Ascending aorta (tissue), 2 donors: ENCODE results near the gene LRIT2. TPM values are rescaled to one million over a fixed set of nuclear protein-coding genes. Genes with fewer than 3 reads are reported as not detected.

Source experiments
- DNase-seq, 2 donors: peaks; one replicate each; pipeline ENCODE4 v3.0.0-alpha.2; 2019; ENCODE audit warnings: low spot score in 2 of 2
- H3K27ac ChIP-seq, 2 donors: fragments of 200-600 bp; sonication (generic); one replicate each; pipeline ENCODE4 v1.5.1; 2016 to 2017; ENCODE audit warnings: mild to moderate bottlenecking in 1 of 2
- H3K27me3 ChIP-seq: fragments of 200-600 bp; sonication (generic); one replicate; pipeline ENCODE4 v1.5.1; 2017
- H3K36me3 ChIP-seq, 2 donors: fragments of 200-600 bp; sonication (generic); one replicate each; pipeline ENCODE4 v1.5.1; 2016
- H3K4me1 ChIP-seq, 2 donors: fragments of 200-600 bp; sonication (generic); one replicate each; pipeline ENCODE4 v1.5.1; 2016 to 2017; ENCODE audit warnings: mild to moderate bottlenecking in 1 of 2
- H3K4me3 ChIP-seq, 2 donors: fragments of 200-600 bp; sonication (generic); one replicate each; pipeline ENCODE4 v1.5.1; 2016 to 2017; ENCODE audit warnings: mild to moderate bottlenecking in 1 of 2
- H3K9me3 ChIP-seq, 2 donors: fragments of 200-600 bp; sonication (generic); one replicate each; pipeline ENCODE4 v1.5.1; 2016
- intact Hi-C: fragments of 100-400 bp; cut with DNase I; formaldehyde crosslinking; loops from one replicate; pipeline ENCODE4 v1.15.1; 2023
- total RNA-seq: library from RNA; depleted of rRNA; stranded (reverse); fragments of >200 nt; gene quantifications from one replicate; pipeline ENCODE4 v1.1.0, GENCODE V29; 2016
- TF ChIP-seq, protein P1 (sequence below), 3 experiments: fragments of 200-600 bp in 2 of 3; fragments of 450-650 bp in 1 of 3; sonication (generic) in 2 of 3; IDR thresholded peaks; one replicate each; pipeline ENCODE4 v1.5.1; 2016 to 2019; ENCODE audit warnings: antibody characterized with exemption in 3 of 3, mild to moderate bottlenecking in 1 of 3, moderate library complexity in 1 of 3

LRIT2 gene
- total RNA-seq, 1 donor from 2014 or later = not detected

DNA sequence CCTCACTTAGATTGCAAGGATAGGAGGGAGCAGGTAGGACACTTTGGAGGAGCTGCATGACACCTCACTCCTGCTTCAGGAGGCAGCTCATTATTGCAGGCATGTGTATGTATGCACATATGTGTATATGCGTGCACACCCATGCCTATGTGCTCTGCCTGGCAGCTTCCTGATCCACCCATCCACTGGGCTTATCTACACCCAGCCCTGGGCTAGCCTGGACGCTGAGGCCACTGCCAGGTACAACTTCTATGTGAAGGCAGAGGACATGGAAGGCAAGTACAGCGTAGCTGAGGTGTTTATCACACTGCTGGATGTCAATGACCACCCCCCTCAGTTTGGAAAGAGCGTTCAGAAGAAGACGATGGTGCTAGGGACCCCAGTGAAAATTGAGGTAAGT is 13.3 kb downstream of the LRIT2 start:
- H3K27me3 ChIP-seq = no peaks in the 10 kb centered on the region
- DNase-seq = peak in 1 of 2 donors; percentile 44
- TF ChIP-seq, protein P1, sequence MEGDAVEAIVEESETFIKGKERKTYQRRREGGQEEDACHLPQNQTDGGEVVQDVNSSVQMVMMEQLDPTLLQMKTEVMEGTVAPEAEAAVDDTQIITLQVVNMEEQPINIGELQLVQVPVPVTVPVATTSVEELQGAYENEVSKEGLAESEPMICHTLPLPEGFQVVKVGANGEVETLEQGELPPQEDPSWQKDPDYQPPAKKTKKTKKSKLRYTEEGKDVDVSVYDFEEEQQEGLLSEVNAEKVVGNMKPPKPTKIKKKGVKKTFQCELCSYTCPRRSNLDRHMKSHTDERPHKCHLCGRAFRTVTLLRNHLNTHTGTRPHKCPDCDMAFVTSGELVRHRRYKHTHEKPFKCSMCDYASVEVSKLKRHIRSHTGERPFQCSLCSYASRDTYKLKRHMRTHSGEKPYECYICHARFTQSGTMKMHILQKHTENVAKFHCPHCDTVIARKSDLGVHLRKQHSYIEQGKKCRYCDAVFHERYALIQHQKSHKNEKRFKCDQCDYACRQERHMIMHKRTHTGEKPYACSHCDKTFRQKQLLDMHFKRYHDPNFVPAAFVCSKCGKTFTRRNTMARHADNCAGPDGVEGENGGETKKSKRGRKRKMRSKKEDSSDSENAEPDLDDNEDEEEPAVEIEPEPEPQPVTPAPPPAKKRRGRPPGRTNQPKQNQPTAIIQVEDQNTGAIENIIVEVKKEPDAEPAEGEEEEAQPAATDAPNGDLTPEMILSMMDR (IDR thresholded peaks at IDR 0.05) = no peak
- H3K4me3 ChIP-seq = no peak overlapping the region
- H3K9me3 ChIP-seq = no peaks in the 10 kb centered on the region
- no peaks in the 10 kb centered on the region for H3K4me1 ChIP-seq
- H3K27ac ChIP-seq = no peak overlapping the region
- intact Hi-C loops = no loop called here
- no peaks in the 10 kb centered on the region for H3K36me3 ChIP-seq

DNA sequence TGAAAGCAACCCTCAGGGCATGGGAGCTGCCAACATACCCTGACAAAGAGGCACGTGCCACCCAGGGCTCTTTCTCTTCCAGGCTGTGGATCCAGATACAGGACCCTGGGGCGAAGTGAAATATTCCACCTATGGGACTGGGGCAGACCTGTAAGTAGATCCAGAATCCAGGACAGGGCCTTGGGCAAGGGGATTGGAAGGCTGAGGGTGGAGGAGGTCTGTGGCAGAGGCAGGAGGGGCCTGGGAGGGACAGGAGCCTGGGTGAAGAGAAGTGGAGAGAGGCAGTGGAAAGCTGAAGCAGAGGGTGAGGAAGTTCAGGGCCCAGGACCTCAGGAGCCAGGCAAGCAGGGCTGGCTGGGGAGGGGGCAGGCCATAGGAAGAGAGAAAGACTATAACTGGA is 13.8 kb downstream of the LRIT2 start:
- intact Hi-C loops = no loop called here
- H3K4me1 ChIP-seq = no peaks in the 10 kb centered on the region
- TF ChIP-seq, protein P1 (IDR thresholded peaks at IDR 0.05) = no peak
- no peak overlapping the region for H3K4me3 ChIP-seq
- no peaks in the 10 kb centered on the region for H3K36me3 ChIP-seq
- H3K27me3 ChIP-seq = no peaks in the 10 kb centered on the region
- H3K27ac ChIP-seq = no peak overlapping the region
- H3K9me3 ChIP-seq = no peaks in the 10 kb centered on the region
- DNase-seq = peak in 1 of 2 donors; percentile 25

DNA sequence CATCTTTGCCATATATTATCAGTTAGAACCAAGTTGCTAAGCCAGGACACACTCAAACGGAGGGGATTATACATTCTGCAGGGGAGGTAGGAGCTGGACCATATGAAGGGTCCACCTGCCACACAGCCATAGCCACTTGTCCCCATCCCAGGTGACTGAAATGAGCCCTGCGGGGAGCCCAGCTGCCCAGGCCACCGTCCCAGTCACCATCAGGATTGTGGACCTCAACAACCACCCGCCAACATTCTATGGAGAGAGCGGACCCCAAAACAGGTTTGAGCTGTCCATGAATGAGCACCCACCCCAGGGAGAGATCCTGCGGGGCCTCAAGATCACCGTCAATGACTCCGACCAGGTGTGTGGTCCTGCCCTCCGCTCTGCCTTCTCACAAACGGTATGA is 17.3 kb downstream of the LRIT2 start:
- DNase-seq = peak in 1 of 2 donors; percentile 11
- no peaks in the 10 kb centered on the region for H3K9me3 ChIP-seq
- H3K36me3 ChIP-seq = no peaks in the 10 kb centered on the region
- H3K4me1 ChIP-seq = no peaks in the 10 kb centered on the region
- no peaks in the 10 kb centered on the region for H3K27me3 ChIP-seq
- no peak overlapping the region for H3K27ac ChIP-seq
- intact Hi-C loops = no loop called here
- no peak overlapping the region for H3K4me3 ChIP-seq
- TF ChIP-seq, protein P1 (IDR thresholded peaks at IDR 0.05) = no peak

DNA sequence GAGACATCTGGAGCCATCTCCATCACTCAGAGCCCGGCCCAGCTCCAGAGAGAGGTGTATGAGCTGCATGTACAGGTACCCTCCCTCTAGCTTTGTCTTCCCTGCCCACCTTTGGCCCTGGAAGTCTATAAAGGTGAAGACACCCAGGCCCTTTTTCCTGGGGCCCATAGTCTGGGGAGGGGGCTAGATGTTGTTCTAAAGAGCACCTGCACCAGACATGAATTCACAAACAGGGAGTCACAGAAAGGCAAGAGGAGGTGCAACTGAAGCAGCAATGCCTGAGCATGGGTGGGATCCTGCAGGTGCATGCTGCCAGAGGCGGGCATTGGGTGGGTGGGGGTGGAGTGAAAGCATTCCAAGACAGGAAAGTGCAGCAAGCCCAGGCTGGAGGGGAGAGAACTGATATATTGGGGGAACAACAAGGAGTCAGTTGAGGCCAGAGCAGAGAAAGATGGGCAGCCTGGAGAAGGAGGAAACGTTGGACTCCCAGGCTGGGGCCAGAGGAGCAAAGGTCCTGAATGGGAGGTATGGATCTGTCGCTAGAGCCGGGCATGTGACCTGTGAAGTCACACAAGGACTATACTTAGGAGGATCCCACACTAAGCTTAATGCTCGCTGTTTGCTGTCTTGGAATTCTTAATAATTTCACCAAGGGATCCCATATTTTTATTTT is 19.4 kb downstream of the LRIT2 start:
- TF ChIP-seq, protein P1 (IDR thresholded peaks at IDR 0.05) = no peak
- Histone ChIP-seq H3K9me3 (no peaks in the 10 kb centered on the region), H3K27ac (no peak overlapping the region), H3K27me3 (no peaks in the 10 kb centered on the region), H3K4me3 (no peak overlapping the region), H3K36me3 (no peaks in the 10 kb centered on the region), H3K4me1 (no peaks in the 10 kb centered on the region)
- peak in 1 of 2 donors; percentile 7 for DNase-seq
- intact Hi-C loops = no loop called here

DNA sequence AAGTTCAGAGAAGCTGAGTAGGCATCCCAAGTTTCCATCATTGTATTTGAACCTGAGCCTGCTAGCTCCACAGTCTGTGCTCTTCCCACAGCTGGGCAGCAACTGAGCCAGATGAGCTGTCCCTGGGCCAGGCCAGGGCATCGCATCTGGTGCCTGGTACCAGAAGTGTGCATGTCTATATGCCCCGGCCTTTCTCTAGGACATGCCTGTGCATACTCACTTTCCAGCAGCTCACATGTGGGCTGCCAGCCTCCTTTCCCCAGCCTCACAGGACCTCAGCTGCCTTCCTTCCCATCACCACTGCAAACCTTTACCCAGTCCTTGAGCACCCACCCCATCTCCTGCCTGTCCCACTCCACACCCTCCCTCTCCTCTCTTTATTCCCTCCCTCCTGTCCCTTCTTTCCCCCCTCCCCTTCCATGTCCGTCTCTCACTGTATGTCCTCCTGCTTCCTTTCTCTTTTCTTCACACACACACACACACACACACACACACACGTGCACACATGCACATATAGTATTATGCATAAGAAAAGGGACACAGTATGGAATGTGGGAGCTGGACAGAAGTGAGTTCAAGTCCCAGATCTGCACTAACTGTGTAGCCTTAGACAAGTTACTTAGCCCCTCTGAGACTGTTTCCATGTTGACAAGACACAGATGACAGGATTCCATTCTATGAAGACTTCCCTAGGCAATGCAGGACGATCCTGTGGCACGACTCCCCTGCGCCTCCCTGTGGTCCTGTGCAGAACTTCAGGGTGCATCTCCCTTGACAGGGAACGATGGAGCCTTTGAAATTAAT is 20.1 kb downstream of the LRIT2 start:
- TF ChIP-seq, protein P1 (IDR thresholded peaks at IDR 0.05) = peak in 2 of 3 experiments; percentile 13 to 23
- no peaks in the 10 kb centered on the region for H3K4me1 ChIP-seq
- intact Hi-C loops = no loop called here
- H3K9me3 ChIP-seq = no peaks in the 10 kb centered on the region
- no peak overlapping the region for H3K27ac ChIP-seq
- no peaks in the 10 kb centered on the region for H3K36me3 ChIP-seq
- no peaks in the 10 kb centered on the region for H3K27me3 ChIP-seq
- no peak for DNase-seq
- H3K4me3 ChIP-seq = no peak overlapping the region
